Measurements from ENCODE around the gene SGSM2. TPM values are rescaled to one million over a fixed set of nuclear protein-coding genes. Genes with fewer than 3 reads are reported as not detected.

The SGSM2 gene
- total RNA-seq, 1 experiment from 2014 or later, result 49.0 TPM

DNA sequence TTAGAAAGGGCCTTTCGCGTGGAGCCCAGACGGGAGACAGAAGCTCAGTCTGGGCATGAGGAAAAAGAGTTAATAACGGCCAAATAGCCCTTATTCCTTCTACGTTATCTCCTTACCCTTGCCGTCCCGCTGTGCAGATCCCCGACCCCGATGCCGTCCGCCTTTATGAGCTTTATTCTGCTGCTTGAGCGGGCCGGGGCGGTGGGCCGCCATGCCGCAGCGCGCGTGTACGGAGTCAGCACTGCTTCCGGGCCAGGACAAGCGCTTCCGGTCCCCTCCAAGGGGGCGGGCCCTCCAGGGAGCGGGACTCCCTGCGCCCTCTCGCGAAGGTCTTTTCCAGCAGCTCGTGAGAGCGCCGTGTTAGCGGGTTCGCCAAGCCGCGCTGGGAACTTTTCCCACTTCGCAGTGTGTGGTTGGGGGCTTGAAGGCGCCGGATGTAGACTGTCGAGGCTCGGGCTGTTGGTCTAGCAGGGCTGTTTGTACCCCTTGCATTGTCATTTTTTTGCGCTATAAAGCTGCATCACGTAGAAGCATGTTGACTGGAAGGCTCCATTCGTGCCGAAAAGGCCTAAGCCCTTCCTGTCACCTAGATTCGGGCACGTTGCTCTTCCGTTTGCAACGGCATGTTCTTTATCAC lies 968 bp upstream of the SGSM2 start, which contains the start of gene TSR1:
Gene TSR1 (minus strand): TSS at position 243 of the 637 bp plus-strand sequence. CDS start 30 bp downstream, at position 213.
- ChIA-PET CTCF (no interaction called here), POLR2A (interaction anchor here (0.5 to 0.6 kb wide), 3 partner anchors 24 to 65 kb away, joined by 3 to 17 read pairs (median 4); no protein-coding TSS in a partner anchor)
- intact Hi-C loops (cut with micrococcal nuclease; ENCODE audit: unreplicated experiment) (no loop called here), in situ Hi-C loops (cut with HindIII; ENCODE audit: low pct_unique_long_range_greater_than_20kb, low sequenced_read_pairs) (no loop called here)
- no peaks in the 10 kb centered on the region for H3K27me3 ChIP-seq (ENCODE audit: control insufficient read depth, insufficient read depth, low read length)
- H3K4me1 ChIP-seq (ENCODE audit: control insufficient read depth, insufficient read depth, low read length), result peaks cover 16% of the 10 kb centered on the region
- ATAC-seq, result peak; percentile 93
- no TSS peak for BruUV-seq (replicated peaks)
- no peaks in the 10 kb centered on the region for H3K9me3 ChIP-seq (ENCODE audit: control insufficient read depth, insufficient read depth, low read depth, low read length)
- H3K4me3 ChIP-seq (ENCODE audit: low read depth in 2 of 2, low read length in 2 of 2), result peak within 1 kb of the TSS; percentile 77 to 99
- H3K36me3 ChIP-seq (ENCODE audit: control insufficient read depth, insufficient read depth, low read length), result peaks cover 36% of the 10 kb centered on the region
- TF ChIP-seq SIN3A (IDR thresholded peaks at IDR 0.05; ENCODE audit: borderline replicate concordance, insufficient read depth, low read depth, low read length) (peak; percentile 52; the same call in 1 of the 2 replicates), POLR2AphosphoS5 (IDR thresholded peaks at IDR 0.05; ENCODE audit: low read depth, low read length) (peak; percentile 93), TCF7L2 (IDR thresholded peaks at IDR 0.05; ENCODE audit: low read depth, low read length) (no peak)
- TF ChIP-seq, protein P1, sequence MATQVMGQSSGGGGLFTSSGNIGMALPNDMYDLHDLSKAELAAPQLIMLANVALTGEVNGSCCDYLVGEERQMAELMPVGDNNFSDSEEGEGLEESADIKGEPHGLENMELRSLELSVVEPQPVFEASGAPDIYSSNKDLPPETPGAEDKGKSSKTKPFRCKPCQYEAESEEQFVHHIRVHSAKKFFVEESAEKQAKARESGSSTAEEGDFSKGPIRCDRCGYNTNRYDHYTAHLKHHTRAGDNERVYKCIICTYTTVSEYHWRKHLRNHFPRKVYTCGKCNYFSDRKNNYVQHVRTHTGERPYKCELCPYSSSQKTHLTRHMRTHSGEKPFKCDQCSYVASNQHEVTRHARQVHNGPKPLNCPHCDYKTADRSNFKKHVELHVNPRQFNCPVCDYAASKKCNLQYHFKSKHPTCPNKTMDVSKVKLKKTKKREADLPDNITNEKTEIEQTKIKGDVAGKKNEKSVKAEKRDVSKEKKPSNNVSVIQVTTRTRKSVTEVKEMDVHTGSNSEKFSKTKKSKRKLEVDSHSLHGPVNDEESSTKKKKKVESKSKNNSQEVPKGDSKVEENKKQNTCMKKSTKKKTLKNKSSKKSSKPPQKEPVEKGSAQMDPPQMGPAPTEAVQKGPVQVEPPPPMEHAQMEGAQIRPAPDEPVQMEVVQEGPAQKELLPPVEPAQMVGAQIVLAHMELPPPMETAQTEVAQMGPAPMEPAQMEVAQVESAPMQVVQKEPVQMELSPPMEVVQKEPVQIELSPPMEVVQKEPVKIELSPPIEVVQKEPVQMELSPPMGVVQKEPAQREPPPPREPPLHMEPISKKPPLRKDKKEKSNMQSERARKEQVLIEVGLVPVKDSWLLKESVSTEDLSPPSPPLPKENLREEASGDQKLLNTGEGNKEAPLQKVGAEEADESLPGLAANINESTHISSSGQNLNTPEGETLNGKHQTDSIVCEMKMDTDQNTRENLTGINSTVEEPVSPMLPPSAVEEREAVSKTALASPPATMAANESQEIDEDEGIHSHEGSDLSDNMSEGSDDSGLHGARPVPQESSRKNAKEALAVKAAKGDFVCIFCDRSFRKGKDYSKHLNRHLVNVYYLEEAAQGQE (IDR thresholded peaks at IDR 0.05; ENCODE audit: insufficient read depth in 1 of 2, low read depth in 2 of 2, low read length in 1 of 2), result no peak
- TF ChIP-seq, protein P2, sequence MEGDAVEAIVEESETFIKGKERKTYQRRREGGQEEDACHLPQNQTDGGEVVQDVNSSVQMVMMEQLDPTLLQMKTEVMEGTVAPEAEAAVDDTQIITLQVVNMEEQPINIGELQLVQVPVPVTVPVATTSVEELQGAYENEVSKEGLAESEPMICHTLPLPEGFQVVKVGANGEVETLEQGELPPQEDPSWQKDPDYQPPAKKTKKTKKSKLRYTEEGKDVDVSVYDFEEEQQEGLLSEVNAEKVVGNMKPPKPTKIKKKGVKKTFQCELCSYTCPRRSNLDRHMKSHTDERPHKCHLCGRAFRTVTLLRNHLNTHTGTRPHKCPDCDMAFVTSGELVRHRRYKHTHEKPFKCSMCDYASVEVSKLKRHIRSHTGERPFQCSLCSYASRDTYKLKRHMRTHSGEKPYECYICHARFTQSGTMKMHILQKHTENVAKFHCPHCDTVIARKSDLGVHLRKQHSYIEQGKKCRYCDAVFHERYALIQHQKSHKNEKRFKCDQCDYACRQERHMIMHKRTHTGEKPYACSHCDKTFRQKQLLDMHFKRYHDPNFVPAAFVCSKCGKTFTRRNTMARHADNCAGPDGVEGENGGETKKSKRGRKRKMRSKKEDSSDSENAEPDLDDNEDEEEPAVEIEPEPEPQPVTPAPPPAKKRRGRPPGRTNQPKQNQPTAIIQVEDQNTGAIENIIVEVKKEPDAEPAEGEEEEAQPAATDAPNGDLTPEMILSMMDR (IDR thresholded peaks at IDR 0.05), result no peak; the same call in 1 of the 2 replicates
- H3K27ac ChIP-seq (ENCODE audit: low read length), result peak within 1 kb of the TSS; percentile 97
- DNase-seq (ENCODE audit: low read depth, low spot score), result peak; percentile 52

DNA sequence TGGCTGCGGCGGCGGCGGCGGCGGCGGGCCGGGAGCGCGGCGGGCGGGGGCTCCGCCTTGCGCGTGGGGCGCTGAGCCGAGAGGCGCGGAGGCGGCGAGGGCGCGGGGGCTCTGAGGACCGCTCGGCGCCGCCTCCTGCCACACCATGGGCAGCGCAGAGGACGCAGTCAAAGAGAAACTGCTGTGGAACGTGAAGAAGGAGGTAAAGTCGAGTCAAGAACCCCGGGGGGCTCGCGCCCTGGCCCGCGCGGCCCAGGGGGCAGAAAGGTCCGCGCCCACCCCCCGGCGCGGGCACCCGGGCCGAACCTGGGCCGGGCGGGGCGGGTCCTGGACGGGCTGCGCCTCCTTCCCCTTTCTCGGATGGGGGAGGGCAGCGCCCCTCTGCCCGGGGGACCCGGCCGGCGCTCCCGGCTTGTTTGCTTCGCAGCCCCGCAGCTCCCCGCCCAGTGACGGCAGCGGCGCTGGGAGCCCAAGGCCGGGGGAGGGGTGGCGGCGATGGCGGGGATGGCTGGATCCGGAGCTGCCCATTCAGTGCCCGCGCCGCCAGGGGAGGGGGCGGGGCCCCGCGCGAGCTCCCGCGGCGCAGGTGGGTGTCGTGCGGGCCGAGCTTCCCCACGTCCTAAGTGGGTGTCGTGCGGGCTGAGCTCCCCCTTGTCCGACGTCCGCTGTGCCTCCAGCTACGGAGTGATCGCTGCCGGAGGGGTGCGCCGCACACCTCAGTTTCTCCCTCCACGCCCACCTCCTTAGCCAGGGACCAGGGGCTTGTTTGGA lies 428 bp downstream of the SGSM2 start:
- ChIA-PET POLR2A (no interaction called here), CTCF (no interaction called here)
- Histone ChIP-seq H3K4me1 (ENCODE audit: control insufficient read depth, insufficient read depth, low read length) (peaks cover 16% of the 10 kb centered on the region), H3K36me3 (ENCODE audit: control insufficient read depth, insufficient read depth, low read length) (peaks cover 26% of the 10 kb centered on the region), H3K4me3 (ENCODE audit: low read depth in 2 of 2, low read length in 2 of 2) (peak overlapping the region; percentile 69 to 99), H3K27ac (ENCODE audit: low read length) (peak overlapping the region; percentile 71), H3K27me3 (ENCODE audit: control insufficient read depth, insufficient read depth, low read length) (no peaks in the 10 kb centered on the region), H3K9me3 (ENCODE audit: control insufficient read depth, insufficient read depth, low read depth, low read length) (no peaks in the 10 kb centered on the region)
- peak; percentile 75 for ATAC-seq
- no peak for DNase-seq (ENCODE audit: low read depth, low spot score)
- TF ChIP-seq SIN3A (IDR thresholded peaks at IDR 0.05; ENCODE audit: borderline replicate concordance, insufficient read depth, low read depth, low read length), result peak; percentile 52; the same call in 1 of the 2 replicates
- TF ChIP-seq, protein P1 (IDR thresholded peaks at IDR 0.05; ENCODE audit: insufficient read depth in 1 of 2, low read depth in 2 of 2, low read length in 1 of 2), result no peak
- no TSS peak for BruUV-seq (replicated peaks)
- intact Hi-C loops (cut with micrococcal nuclease; ENCODE audit: unreplicated experiment), result no loop called here
- in situ Hi-C loops (cut with HindIII; ENCODE audit: low pct_unique_long_range_greater_than_20kb, low sequenced_read_pairs), result no loop called here
